OCI-LY3 (cell line): ENCODE results near the gene MMP28.
A peak's percentile ranks its signal among the peaks of the same experiment; 100 is the strongest.

Experiments used
- H2AFZ ChIP-seq: fragments of 200-600, 300-600 bp; shearing (Covaris generic); 2 replicates; pipeline ENCODE4 v1.6.0; 2014; ENCODE audit warnings: antibody characterized with exemption, low read depth, low read length
- H3K27ac ChIP-seq: fragments of 200-600, 300-600 bp; sonication (generic); 2 replicates; pipeline ENCODE4 v1.5.1; 2014; ENCODE audit warnings: mild to moderate bottlenecking, low read length, moderate library complexity, mixed read lengths
- H3K27me3 ChIP-seq: fragments of 200-600, 300-600 bp; sonication (generic); 2 replicates; pipeline ENCODE4 v1.6.1; 2014; ENCODE audit warnings: low read depth, low read length, mixed read lengths
- H3K36me3 ChIP-seq: fragments of 200-600, 300-600 bp; sonication (generic); replicated peaks from 2 replicates; pipeline ENCODE3; 2014; ENCODE audit warnings: low read depth, low read length, mixed read lengths
- H3K4me1 ChIP-seq: fragments of 300-600, 200-600 bp; sonication (generic); 2 replicates; pipeline ENCODE4 v1.6.1; 2014; ENCODE audit warnings: low read length, mixed read lengths
- H3K4me2 ChIP-seq: fragments of 200-600, 300-600 bp; sonication (generic); 2 replicates; pipeline ENCODE4 v1.6.1; 2014; ENCODE audit warnings: low read length, mixed read lengths
- H3K4me3 ChIP-seq: fragments of 300-600, 200-600 bp; sonication (generic); 2 replicates; pipeline ENCODE4 v1.5.1; 2014; ENCODE audit warnings: antibody characterized with exemption, mild to moderate bottlenecking, low read length, moderate library complexity
- H3K79me2 ChIP-seq: fragments of 300-600, 200-600 bp; shearing (Covaris generic); 2 replicates; pipeline ENCODE4 v1.6.1; 2014; ENCODE audit warnings: mild to moderate bottlenecking, low read length, mixed read lengths
- H3K9ac ChIP-seq: fragments of 300-600, 200-600 bp; shearing (Covaris generic); 2 replicates; pipeline ENCODE4 v1.6.0; 2014; ENCODE audit warnings: mild to moderate bottlenecking, low read length, moderate library complexity
- H3K9me3 ChIP-seq: fragments of 200-600, 300-600 bp; shearing (Covaris generic); 2 replicates; pipeline ENCODE4 v1.6.1; 2014; ENCODE audit warnings: low read length, mixed read lengths; ENCODE audit not compliant: insufficient read depth
- H4K20me1 ChIP-seq: fragments of 200-600, 300-600 bp; sonication (generic); 2 replicates; pipeline ENCODE4 v1.6.1; 2016; ENCODE audit warnings: low read length, mixed read lengths; ENCODE audit not compliant: insufficient read depth
- CTCF ChIP-seq: fragments of 200-600, 300-600 bp; sonication (generic); IDR thresholded peaks from 2 replicates; pipeline ENCODE4 v1.5.1; 2014; ENCODE audit warnings: antibody characterized with exemption, low read length, low read depth
- EZH2phosphoT487 ChIP-seq: fragments of 200-600 bp; shearing (Covaris generic); IDR thresholded peaks from 2 replicates; pipeline ENCODE4 v1.6.1; 2018; ENCODE audit warnings: antibody characterized with exemption, mixed run types, low read depth

MMP28 gene

GRCh38 chr17:35809855-35810461, 14.5 kb upstream of the MMP28 start:
- TF ChIP-seq CTCF (no peak), EZH2phosphoT487 (no peak)
- peak overlapping the region; percentile 98 for H3K9ac ChIP-seq
- peak overlapping the region; percentile 76 for H3K27ac ChIP-seq
- H3K4me3 ChIP-seq, result peak overlapping the region; percentile 98
- no peaks in the 10 kb centered on the region for H3K9me3 ChIP-seq
- peaks cover 45% of the 10 kb centered on the region for H4K20me1 ChIP-seq
- H3K27me3 ChIP-seq, result peaks cover 21% of the 10 kb centered on the region
- peaks cover 57% of the 10 kb centered on the region for H3K79me2 ChIP-seq
- peak overlapping the region; percentile 99 for H3K4me2 ChIP-seq
- peaks cover 23% of the 10 kb centered on the region for H3K4me1 ChIP-seq
- no peak overlapping the region for H2AFZ ChIP-seq
- peaks cover 18% of the 10 kb centered on the region for H3K36me3 ChIP-seq

DNA sequence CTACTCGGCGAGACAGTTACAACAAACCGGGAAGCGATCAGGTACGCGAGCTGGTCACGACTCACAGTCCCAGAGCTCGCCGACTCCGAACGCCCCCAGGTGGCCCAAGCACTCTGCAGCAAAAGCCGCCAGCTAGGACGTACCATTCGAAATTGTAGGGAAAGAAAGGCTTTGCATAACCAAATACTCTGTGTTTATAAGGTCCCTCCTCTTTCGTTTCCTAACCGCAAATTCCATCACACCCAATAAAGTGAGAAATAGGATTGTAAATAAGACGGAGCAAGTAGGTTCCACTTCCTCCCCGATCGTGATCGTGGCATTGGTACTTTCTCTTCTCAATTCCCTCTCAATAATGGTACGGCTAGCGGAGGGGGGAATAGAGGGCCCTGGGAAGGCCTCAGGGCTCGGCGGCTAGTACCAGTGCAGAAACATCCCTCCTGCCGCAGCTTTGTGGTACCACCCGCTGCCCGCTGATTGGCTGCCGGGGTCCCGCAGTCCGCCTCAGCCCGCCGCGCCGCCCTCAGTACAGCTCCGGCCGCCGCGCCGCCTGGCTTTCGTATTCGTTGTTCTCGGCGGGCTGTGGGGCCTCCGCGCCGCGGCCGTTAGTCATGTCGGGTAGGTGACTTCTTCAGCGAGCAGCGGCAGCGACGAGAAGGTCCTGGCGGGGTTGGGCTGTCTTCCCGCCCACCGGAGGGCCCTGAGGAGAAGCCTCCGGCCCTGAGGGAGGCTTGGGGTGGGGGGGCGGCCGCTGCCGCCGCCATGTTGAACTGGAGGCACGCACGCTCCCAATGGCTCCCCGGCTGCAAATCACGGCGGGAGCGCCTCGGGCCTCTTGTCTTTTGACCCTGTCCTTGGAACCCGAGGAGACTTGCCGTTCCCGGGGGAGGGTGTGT, 13.8 kb upstream of the MMP28 start, which contains the start of gene TAF15:
TSS of gene TAF15 (plus strand) at position 523 of the 893 bp plus-strand sequence. CDS start at position 609, 86 bp downstream.
- H3K4me3 ChIP-seq, result peak within 1 kb of the TSS; percentile 98
- H4K20me1 ChIP-seq, result peaks cover 39% of the 10 kb centered on the region
- H3K4me1 ChIP-seq, result peaks cover 25% of the 10 kb centered on the region
- H3K36me3 ChIP-seq, result peaks cover 18% of the 10 kb centered on the region
- H3K9me3 ChIP-seq, result no peaks in the 10 kb centered on the region
- peak within 1 kb of the TSS; percentile 76 for H3K27ac ChIP-seq
- peak within 1 kb of the TSS; percentile 81 for H2AFZ ChIP-seq
- H3K27me3 ChIP-seq, result peaks cover 21% of the 10 kb centered on the region
- peak within 1 kb of the TSS; percentile 99 for H3K4me2 ChIP-seq
- peak within 1 kb of the TSS; percentile 98 for H3K9ac ChIP-seq
- TF ChIP-seq EZH2phosphoT487 (no peak), CTCF (peak; percentile 77)
- H3K79me2 ChIP-seq, result peaks cover 50% of the 10 kb centered on the region

- Histone ChIP-seq H3K9me3 (no peaks in the 10 kb centered on the region), H4K20me1 (peaks cover 33% of the 10 kb centered on the region), H3K79me2 (peaks cover 42% of the 10 kb centered on the region), H3K27ac (peak overlapping the region; percentile 76), H3K27me3 (peaks cover 21% of the 10 kb centered on the region), H3K4me3 (peak overlapping the region; percentile 98), H3K4me2 (peak overlapping the region; percentile 94), H3K36me3 (peaks cover 16% of the 10 kb centered on the region), H3K4me1 (peaks cover 25% of the 10 kb centered on the region), H3K9ac (peak overlapping the region; percentile 98), H2AFZ (peak overlapping the region; percentile 81)
- TF ChIP-seq EZH2phosphoT487 (no peak), CTCF (no peak)
These were observed 13.0 kb upstream of the MMP28 start for GRCh38 chr17:35808240-35808961.
